ENCODE results near the gene SEMA4D. TPM values are rescaled to one million over a fixed set of nuclear protein-coding genes. Genes with fewer than 3 reads are reported as not detected.

SEMA4D gene
- total and polyA plus RNA-seq, 12 donors, result 2.3 to 51.0 (median 20.2) TPM

DNA sequence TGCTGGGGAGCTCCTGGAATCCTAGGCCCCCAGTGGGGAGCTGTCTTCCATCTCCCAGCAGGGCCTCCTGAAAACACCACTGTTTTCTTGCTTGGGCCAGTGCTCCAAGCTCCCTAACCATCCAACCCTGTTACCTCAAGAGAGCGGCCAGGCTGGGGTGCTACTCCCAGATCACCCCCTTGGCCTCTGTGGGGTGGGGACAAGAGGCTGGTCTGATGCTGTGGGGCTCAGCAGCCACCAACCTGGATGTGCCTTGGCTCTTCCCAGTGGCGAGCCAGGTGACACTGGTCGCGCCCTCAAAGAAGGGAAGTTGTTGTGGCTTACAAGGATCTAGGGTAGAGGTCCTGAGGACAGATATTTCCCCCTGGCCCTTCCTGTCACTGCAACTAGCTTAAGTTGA is 130.6 kb downstream of the SEMA4D start:
- no peaks in the 10 kb centered on the region for H3K9me3 ChIP-seq
- ATAC-seq (no peak), DNase-seq (no peak)
- 96 to 98% methylated on average over 4 of the region's 4 CpGs for WGBS, 2 donors
- no peak for TF ChIP-seq CTCF (IDR thresholded peaks at IDR 0.05)
- intact Hi-C loops (cut with DNase I), result no loop called here
- H3K27ac ChIP-seq, result no peak overlapping the region
- peaks cover 0 to 18% (median under 1%) of the 10 kb centered on the region in 9 donors for H3K36me3 ChIP-seq
- H3K4me3 ChIP-seq, result no peak overlapping the region
- H3K27me3 ChIP-seq, result no peaks in the 10 kb centered on the region
- no peaks in the 10 kb centered on the region for H3K4me1 ChIP-seq

- TF ChIP-seq CTCF (IDR thresholded peaks at IDR 0.05), result no peak
- H3K4me3 ChIP-seq, result no peak overlapping the region
- ATAC-seq (no peak), DNase-seq (no peak)
- no peak overlapping the region for H3K27ac ChIP-seq
- peaks cover 0 to 24% (median 6%) of the 10 kb centered on the region in 9 donors for H3K36me3 ChIP-seq
- no peaks in the 10 kb centered on the region for H3K27me3 ChIP-seq
- intact Hi-C loops (cut with DNase I), result no loop called here
- no peaks in the 10 kb centered on the region for H3K4me1 ChIP-seq
- WGBS, 2 donors, result 88 to 90% methylated on average over 3 of the region's 3 CpGs
- H3K9me3 ChIP-seq, result no peaks in the 10 kb centered on the region
Measured at GRCh38 chr9:89366711-89367110, 131.2 kb downstream of the SEMA4D start.

DNA sequence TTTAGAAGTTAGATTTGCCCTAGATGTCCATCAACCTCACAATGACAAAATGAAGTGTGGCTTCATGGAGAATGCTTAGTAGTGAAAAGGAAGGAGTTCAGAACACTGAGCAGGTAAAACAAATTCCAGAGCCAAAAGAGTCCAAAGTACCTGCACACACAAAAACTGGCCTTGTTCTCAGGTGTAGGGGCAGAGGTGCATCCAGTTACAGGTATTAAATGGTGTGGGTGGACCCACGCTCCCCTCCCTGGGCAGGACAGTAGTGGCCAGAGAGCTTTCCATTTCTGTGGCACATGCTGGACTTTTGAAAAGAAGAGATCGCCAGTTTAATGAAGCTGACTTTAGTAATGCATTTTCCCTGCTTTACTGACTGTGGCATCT is 132.4 kb downstream of the SEMA4D start:
- Histone ChIP-seq H3K27ac (no peak overlapping the region), H3K9me3 (no peaks in the 10 kb centered on the region), H3K4me3 (no peak overlapping the region), H3K4me1 (peaks cover 0 to 6% (median 2%) of the 10 kb centered on the region in 9 donors), H3K27me3 (no peaks in the 10 kb centered on the region), H3K36me3 (peaks cover 0 to 35% (median 18%) of the 10 kb centered on the region in 9 donors)
- no peak for TF ChIP-seq CTCF (IDR thresholded peaks at IDR 0.05)
- ATAC-seq (no peak), DNase-seq (no peak)
- intact Hi-C loops (cut with DNase I), result no loop called here
- 95 to 98% methylated on average over 2 of the region's 2 CpGs for WGBS, 2 donors

DNA sequence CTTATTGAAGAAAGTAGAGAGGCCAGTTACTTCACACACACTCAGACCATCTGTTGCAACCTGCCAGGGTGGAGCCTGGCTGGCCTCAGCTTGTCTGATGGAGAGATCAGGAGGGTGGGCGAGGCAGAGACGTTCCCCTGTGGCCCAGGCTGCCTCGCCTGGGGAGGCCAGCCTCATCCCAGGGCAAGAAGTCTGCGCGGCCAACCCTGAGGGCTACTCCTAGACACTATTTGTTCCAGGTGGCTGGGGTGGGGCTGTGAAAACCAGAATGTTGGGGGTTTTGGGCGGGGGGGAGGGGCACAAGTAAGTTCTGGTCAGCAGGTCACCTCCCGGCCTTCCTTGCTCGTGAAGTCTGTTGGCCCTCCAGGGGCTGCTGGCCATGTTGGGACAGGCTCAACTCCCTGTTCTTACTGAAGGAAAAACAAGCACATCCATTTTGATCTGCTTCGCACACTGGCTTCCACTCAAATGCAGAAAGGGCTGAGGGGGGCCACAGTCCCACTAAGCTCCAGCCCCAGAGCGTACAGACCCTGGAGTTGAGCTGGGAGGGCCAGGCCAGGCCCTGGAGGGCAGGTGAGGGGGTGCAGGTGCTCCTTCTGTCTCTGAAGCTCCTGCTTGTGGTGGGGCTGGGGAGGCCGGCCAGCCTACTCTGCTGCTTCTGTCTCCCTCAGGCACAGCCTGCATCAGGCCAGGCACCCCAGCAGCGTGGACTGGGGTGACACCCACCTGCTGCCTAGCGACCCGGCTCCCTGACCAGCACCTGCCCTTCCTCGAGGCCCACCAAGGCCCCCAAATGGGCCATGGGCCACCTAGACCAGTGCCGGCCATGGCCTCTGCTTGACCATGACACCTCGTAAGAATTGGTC is 133.0 kb downstream of the SEMA4D start:
- ATAC-seq (no peak), DNase-seq (no peak)
- H3K27me3 ChIP-seq, result no peaks in the 10 kb centered on the region
- no peak overlapping the region for H3K27ac ChIP-seq
- 93 to 94% methylated on average over 17 of the region's 17 CpGs for WGBS, 2 donors
- TF ChIP-seq CTCF (IDR thresholded peaks at IDR 0.05), result no peak
- H3K36me3 ChIP-seq, result peaks cover 0 to 42% (median 18%) of the 10 kb centered on the region in 9 donors
- peaks cover under 1 to 13% (median 9%) of the 10 kb centered on the region in 9 donors for H3K4me1 ChIP-seq
- no peak overlapping the region for H3K4me3 ChIP-seq
- intact Hi-C loops (cut with DNase I), result no loop called here
- H3K9me3 ChIP-seq, result no peaks in the 10 kb centered on the region

All from heart right ventricle (tissue), 16 donors.